Measurements from ENCODE around the gene SMARCA2.
A peak's percentile ranks its signal among the peaks of the same experiment; 100 is the strongest.

Gene SMARCA2

DNA sequence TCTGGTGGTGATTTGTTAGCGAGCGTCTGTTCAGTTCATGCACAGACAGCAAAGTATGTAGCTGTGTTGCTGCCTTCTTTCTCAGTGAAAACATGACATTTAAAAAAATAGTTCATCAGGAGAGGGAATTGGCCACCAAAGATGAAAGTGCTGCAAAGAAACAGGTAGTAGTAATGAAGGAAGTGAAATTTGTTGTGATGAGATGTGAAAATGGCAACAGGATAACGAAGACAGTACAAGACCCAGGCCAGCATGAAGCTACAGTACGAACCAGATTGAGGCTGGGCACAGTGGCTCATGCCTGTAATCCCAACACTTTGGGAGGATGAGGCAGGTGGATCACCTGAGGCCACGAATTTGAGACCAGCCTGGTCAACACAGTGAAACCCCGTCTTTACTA, 136.0 kb downstream of the SMARCA2 start:
- no peak for DNase-seq

DNA sequence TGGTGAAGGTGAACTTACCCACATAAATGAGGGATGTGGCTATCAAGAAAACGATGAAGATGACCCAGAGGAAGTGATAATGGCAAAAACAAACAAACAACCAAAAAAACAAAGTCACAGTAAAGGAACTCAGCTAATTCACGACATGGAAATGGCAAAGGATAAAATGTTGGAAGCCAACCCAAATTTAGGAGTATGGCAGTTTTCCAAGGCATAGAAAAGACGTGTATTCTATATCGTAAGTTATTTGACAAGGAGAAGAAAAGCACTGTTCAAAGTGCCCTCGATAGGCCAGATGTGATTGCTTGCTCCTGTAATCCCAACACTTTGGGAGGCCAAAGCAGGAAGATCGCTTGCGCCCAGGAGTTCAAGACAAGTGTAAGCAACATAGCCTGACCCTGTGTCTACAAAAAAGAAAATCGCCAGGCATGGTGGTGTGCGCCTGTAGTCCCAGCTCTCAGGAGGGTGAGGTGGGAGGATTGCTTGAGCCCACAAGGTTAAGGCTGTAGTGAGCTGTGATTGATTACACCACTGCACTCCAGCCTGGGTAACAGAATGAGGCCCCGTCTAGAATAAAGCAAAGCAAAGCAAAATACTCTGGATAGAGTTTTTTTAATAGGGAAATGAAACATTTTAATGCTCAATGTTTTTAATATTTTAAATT, 138.0 kb downstream of the SMARCA2 start:
- DNase-seq = no peak

DNA sequence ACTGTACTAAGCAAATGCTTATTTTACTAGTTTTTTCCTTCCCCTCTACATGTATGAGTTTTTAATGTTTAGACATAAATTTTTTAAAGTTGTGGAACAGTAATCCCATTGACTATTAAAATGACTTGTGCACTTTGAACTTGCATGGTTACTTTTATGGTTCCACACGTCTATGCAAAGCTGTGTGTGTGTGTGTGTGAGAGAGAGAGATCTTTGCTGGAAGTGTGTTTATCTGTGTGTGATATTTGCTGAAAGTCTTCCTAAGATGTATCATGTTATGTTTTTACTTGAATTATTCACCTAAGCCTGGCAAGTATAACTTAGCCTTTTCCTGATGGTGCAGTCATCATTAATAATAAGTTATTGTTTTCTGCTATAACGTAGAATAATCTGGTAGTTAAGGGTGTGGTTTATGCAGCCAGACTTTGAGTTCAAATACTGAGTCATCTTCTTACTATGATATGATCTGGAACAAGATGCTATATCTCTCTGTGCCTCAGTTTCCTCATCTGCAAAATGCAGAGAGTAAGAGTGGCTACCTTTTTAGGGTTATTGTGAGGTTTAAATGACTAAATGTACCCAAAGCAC, 138.6 kb downstream of the SMARCA2 start:
- DNase-seq = no peak

DNA sequence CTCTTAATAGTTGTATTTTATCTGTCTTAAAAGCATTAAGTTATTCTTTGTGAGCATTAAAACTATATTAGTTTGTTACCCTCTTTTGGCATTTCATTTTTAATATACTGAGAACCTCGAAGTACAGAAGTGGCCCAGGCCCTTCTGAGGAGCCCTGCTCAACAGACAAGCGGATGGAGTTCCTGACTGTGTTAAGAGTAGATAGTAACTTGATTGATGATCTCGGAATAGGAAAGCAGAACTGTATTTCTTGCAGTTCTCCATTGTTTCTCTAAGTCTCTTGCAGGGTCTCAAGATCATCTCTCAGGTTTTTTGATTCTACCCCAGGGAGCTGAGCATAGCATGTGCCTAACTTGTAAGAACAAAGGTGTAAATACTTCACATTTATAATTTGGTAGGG, 139.6 kb downstream of the SMARCA2 start:
- no peak for DNase-seq

DNA sequence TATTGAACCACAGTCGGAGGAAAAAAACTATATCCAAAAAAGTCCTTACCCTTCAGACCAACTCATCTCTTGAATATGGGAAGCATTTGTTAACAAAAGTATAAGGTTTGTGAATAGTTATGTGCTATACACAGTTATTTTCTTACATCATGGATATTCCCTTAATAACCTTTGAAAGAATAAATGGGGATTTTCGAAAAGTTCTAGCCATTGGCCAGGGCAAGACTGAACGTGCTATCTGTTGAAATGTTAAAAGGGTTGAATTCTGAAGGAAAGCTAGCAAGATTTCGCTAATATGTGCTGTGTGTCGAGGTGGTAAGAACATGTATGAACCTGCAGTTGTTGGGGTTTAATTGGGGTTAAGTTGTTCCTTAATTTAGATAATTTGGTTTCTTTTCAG, 140.8 kb downstream of the SMARCA2 start:
- no peak for DNase-seq

DNA sequence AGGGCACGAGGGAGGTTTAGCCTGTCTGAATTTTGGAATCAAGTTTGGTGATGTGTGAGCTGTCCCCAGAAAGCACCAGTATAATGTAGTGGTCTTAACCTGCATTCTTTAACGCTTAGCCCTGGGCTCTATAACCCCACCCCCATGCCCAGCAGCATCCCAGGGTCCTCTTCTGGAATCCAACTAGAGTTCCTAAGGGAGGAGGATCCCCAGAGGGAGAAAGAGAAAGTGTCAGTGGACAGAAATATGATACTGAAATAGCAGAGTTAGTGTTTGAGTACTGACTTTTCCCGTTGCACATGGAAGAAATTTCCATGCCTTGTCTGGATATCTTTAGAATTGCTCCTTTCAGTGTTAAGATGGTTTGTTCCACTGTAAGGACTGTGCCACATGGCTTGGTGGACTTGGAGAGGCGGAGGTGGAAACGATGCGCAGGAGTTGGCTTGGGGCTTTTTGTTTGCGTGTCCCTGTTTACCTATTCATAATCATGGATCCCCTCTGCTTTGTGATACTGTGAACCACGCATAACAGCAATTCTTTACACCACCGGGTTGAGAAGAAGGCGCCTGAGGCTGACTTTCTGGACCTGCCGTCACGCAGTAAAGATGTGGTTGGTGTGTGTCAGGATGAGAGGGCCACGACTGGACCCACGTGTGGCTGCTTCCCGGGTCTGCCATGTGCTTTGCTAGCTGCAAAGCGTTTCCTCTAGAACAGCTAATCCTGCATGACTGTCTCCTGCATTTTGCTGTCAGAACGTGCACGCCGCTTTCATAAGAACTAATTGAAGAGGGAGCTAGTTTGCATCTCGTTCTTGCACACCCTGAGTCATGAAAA, 142.3 kb downstream of the SMARCA2 start:
- peak; percentile 51 for DNase-seq

DNA sequence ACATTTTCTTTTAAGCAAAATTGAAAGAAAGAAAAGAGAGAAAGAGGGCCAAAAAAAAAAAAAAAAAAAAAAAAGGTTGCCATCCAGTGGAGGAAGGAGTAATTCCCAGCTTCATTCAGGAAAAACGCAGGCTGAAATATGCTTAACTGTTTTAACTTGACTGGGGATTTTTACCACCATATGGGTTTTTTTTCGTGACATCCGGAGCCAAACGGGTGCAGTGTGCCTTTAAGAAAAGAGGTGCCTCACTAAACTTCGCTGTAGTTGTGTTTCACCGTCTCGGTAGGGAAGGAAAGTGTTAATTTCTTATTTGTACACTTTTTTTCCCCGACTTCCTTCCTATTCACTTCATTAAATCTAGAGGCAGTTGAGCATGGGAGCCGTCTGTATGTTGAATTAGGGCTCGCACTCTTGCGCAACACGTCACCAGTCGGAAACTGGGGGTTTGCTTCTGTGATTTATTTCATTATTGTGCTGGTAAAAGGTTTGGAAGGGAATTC, 143.0 kb downstream of the SMARCA2 start:
- peak; percentile 67 for DNase-seq

DNA sequence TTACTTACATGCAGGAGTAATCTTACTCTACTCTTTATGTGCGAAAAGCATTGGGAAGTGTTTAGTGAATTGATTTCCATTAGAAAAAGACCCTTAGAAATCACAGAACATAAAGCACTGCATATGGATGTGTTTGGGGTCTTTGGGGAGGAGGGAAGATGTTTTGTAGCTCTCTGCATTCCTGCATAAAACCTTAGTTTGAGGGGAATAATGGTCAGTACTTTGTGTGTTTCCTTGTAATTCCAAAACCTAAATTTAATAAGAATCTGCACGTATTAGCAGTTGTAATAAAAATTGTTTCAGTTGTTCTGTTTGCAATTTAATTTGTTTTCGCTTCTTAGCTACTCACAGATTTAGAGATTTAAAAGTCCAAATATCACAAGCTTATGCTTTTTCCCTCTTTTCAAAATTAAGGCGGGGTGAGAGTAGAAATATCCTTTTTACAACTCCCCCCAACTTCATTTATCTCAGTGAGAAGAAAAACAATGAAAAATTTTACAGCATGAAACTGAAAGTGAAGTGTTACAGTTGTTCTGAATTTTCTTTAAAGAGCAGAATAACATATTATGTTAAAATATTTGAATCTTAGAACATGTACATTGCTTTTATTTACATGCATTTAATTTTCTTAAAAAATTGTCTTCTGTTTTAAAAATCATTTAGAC, 143.8 kb downstream of the SMARCA2 start:
- DNase-seq = no peak

DNA sequence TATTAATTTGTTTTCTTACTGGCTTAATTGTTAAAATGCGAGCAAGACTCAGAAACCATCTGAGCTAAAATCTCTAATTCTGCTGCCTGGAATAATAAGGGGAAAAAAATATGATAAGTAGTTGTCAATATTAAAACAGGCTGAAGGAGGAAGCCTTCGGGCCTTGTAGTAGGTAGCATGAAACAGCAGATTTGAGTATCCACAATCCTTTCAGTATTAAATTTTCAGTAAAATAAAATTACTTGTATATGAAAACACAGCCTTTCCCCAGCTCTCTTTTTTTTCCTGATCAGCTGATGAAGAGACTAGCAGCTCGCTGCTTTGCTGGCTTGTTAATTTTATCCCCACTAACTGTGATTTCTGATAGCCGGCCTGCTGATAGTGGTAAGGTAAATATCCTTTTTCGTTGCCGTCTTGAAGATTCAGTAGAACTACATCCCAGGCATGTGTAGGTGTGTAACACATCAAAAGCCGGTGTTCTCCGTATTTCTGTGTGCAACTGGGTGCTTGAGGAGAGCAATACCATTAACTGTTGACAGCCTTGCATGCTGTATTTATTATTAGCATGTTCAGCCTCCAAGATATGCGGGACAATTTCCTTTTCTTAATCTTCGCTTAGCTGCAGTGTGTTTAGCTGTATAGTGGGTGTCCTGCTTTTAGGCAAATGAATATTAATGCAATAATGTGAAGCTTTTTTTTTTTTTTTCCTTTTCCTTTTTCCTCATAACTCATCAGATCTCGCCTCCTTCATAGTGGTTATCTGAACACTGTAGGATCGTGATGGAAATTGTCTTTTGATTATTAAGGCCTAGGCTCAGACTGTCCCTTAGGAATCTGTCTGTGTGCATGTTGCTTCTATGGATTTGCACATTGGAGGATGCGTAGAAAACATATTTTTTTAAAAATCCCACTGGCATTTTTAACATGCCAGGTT, 144.6 kb downstream of the SMARCA2 start:
- DNase-seq = peak; percentile 23

DNA sequence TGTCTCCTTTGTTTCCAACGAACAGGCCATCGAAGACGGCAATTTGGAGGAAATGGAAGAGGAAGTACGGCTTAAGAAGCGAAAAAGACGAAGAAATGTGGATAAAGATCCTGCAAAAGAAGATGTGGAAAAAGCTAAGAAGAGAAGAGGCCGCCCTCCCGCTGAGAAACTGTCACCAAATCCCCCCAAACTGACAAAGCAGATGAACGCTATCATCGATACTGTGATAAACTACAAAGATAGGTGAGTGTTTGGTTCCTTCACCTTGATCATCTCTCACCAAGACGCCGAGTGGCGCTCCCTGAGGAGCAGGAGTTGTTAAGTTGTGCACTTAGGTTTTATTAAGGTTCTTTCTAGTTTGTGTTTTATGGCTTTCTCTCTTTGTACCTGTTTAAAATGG, 146.5 kb downstream of the SMARCA2 start:
- no peak for DNase-seq

DNA sequence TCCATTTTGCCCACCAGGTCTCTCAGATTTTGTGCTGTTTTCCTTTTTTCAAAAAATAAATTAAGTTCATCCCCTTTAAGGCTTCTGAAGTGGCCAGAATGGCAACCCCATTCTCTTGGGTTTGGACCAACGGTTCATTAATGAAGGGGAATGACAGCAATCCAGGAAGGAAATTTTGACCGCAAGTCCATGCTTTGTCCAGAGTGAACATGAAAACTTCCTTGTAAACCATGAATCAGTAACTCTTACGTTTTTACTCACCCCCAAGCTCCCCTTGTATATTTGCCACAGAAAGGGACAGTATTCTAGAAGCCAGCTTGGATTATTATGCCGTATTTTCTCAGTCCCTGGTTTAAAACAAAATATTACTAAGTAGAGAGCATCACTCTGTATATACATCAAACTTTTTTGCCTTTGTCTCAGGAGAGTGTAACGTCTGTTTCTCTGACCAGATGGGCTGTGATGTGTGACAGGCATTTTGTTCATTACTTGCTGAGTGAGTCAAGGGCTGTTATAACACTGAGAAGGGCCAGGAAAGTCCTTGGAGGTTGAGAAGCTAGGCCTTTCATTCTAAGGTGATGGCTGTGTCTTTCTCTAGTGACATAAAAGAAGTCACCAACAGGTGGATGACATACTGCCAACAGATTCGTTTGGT, 148.2 kb downstream of the SMARCA2 start:
- DNase-seq = no peak

DNA sequence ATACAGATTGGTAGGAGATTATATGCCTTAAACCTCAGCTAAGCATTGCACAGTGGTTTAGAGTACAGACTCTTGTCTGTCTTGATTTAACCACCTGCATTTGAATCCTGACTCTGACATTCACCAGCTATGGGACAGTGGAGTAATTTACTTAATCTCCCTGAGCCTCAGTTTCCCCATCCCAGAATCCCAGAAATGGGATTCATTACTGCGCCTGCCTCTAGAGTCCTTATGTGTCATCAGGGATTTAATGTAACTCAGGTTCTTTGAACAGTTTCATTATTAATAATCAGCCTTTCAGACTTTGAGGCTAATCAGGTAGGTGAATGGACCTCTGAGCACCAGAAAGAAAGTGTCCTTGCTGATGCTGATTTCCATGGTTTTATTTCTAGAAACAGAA, 149.1 kb downstream of the SMARCA2 start:
- DNase-seq = no peak

DNA sequence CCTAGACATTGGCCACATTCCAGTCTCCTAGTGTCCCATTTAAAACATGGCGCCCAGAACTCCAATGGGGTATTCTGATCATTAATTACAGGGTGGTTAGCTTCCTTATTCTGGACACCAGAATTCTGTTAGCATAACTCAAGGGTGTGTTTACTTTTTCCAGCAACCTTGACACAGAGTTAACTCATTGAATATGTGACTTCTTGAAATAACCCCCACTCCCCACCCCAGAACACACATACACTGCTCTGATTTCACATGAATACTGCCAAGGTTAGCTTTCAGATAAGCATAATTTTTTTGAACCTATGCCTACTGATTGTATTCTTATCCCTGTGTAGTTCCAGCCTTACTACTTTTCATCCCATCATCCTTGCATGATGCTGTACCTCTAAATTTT, 151.1 kb downstream of the SMARCA2 start:
- DNase-seq = no peak

DNA sequence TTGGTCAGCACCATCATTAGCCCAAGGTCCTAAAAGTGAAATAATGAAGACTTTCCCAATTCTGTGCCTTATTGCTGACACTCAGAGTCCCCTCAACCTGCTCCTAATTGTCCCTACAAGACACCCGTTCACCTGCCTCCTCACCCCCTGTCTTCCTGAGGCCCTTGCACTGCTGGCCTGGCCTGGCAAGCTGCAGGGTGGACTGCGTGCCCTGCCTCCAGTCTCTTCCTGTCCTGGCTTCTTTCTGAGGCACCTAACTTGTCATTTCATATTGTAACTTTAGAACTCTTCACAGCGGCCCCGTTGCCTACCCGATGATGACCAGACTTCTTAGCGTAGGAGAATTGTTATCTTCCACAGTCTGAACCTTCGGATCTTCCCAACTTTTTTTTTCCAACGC, 153.9 kb downstream of the SMARCA2 start:
- DNase-seq = no peak

DNA sequence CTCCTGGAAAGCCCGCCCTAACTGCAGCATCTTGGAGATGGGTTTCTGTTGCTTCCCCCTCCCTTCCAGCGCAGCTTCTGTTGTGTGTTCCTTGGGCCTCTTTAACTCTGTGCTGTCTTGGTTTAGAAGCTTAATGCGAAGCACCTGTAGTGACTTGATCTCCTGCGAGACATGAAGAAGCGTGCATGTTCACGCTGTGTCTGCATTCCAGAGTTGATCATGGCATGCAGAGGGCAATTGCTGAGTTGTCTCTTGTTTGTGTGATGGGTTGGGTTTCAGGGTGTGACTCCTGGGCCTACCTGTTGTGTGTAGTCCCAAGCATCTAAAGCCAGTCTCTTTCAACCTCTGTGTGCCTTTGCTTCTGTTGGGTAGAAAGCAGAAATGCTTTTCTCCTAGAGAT, 155.6 kb downstream of the SMARCA2 start:
- no peak for DNase-seq

DNA sequence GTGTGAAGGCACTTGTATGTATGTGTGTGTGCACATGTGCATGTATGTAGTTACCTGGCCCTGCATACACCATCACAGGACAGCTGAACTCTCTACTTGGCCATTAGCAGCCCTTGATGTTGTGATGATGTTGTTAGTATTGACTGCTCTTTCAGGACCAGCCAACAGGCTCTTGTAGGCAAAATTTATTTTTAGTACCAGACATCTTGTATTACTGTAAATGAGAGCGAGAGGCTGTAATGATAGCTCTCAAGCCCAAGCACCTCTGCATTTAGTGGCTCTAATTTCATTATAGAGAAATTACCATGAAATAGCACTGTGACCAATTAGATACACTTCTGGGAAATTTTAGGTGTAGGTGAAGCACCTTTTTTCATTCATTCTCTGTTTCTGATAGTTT, 158.0 kb downstream of the SMARCA2 start:
- no peak for DNase-seq

DNA sequence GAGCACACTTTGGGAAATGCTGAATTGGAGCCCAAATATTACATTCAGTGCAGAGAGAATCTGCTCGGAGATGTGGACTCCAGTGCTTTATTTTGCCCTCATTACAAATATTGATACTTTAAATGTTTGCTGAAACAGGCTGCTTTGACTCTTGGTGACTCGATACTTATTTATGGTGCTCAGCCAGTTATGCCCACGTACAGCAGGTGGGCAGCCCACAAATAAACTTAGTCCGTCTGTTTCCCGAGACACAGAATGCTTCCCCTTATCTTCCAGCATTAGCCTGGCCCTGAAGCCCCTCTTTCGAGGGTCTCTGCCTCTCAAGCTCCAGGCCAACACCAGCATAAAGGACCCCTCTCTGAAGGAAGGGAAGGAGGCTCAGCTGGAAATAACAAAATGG, 158.7 kb downstream of the SMARCA2 start:
- no peak for DNase-seq

DNA sequence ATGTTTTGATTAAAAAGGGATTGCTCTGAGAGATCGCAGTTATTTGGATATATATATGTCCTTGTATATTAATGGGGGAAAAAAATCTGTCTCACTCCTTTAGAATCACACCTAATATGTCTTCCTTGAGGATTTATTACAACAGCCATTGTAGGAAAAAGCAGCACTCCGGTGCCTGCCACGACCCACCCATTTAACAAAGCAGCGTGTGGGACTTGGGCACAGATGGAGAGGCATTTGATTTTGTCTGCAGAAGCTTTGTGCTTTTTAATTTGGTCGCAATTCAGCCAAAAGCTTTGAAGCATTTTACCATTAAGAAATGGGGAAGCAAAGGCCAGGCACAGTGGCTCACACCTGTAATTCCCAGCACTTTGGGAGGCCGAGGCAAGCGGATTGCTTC, 159.2 kb downstream of the SMARCA2 start:
- no peak for DNase-seq

DNA sequence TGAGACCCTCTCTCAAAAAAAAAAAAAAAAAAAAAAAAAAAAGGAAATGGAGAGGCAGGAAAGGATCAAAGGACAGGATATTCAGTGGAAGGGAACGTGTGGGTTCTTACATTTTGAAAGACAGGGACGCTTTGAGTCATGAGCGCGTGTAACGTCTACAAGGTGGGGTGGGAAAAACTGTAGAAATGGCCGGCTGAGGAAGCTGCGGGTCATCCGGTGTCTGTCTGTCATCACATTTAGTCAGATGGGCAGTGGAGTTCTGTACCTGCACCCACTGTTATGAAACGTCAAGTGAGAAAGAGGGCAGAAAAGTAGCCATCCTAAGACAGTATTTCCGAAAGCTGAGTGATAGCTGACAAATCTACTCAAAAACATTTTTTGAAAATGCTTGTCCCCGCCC, 159.8 kb downstream of the SMARCA2 start:
- DNase-seq = no peak

DNA sequence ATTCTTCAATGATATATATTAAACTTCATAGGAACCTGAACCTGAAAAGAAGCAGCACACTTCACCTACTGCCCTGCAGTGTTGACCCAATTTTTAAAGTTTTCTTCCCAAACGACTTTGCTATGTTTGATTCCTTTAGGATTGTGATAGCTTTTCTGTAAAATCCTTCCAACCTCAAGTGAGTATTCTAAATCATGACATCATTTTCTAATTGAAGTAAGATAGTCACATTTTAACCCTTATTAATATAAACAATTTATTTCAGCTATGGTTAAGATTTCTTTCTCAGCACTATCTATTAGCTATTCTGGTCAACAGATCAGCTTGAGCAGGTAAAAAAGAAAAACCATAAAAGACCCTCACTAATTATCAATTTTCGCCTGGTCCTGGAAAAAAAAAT, 162.0 kb downstream of the SMARCA2 start:
- DNase-seq = no peak

DNA sequence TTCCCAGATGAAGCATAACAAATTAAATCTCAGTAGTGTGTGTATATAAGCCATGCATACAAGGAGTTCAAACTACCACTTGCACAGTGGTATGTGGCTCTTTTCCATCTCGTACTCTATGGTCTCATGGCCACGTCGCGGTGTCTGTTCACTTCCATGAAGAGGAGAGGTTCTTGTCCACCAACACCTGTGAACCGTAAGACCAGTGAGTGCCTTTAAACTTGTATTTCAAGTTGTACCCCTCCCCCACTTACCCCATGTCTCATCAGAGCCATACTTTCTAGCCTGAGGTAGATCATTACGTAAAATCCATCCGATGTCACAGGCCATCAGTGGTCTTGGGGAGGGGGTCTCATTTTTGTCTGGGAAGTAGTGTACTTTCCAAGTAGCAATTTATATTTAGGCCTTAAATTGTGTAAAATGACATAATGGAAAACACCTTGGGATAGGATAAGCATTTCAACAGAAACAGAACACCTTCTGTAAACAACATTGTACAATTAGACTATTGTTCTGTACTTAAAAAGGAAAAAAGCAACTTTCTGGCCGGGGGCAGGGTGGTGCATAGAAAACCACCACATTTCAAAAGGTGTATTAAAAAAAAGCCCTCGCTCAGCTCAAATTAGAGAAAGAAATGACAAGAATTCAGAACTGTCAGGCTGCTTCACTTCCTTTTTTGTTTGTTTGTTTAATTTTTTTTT, 163.0 kb downstream of the SMARCA2 start:
- DNase-seq = no peak
